GM19324 (cell line): Measurements from ENCODE around the gene CAMTA1.

Experiments
- ATAC-seq: cut with Tn5 transposase; IDR thresholded peaks from one replicate; pipeline ENCODE4 v1.9.1; 2021; ENCODE audit warnings: mild to moderate bottlenecking, moderate library complexity; ENCODE audit not compliant: unreplicated experiment, low FRiP score

CAMTA1 gene

GRCh38 chr1:7562729-7563605 lies 777.7 kb downstream of the CAMTA1 start:
- ATAC-seq = no peak

GRCh38 chr1:7564137-7564536 lies 778.9 kb downstream of the CAMTA1 start:
- ATAC-seq = no peak

GRCh38 chr1:7565099-7565750 lies 780.0 kb downstream of the CAMTA1 start:
- no peak for ATAC-seq

- no peak for ATAC-seq
These were observed 781.4 kb downstream of the CAMTA1 start for GRCh38 chr1:7566417-7567375.

GRCh38 chr1:7567376-7567775 lies 782.1 kb downstream of the CAMTA1 start:
- ATAC-seq = no peak

- ATAC-seq = no peak
These were observed 782.8 kb downstream of the CAMTA1 start for GRCh38 chr1:7568053-7568452.

- ATAC-seq = no peak
These were observed 783.8 kb downstream of the CAMTA1 start for GRCh38 chr1:7568901-7569524.

- ATAC-seq = no peak
These were observed 785.1 kb downstream of the CAMTA1 start for GRCh38 chr1:7570311-7570710.

- no peak for ATAC-seq
These were observed 787.4 kb downstream of the CAMTA1 start for GRCh38 chr1:7572654-7573152.

GRCh38 chr1:7573481-7573880 lies 788.2 kb downstream of the CAMTA1 start:
- ATAC-seq = no peak

GRCh38 chr1:7574121-7575040 lies 789.1 kb downstream of the CAMTA1 start:
- ATAC-seq = no peak

GRCh38 chr1:7575041-7575400 lies 789.8 kb downstream of the CAMTA1 start:
- no peak for ATAC-seq

- ATAC-seq = no peak
These were observed 791.8 kb downstream of the CAMTA1 start for GRCh38 chr1:7576946-7577657.

- no peak for ATAC-seq
These were observed 793.0 kb downstream of the CAMTA1 start for GRCh38 chr1:7578206-7578605.

- ATAC-seq = no peak
These were observed 793.8 kb downstream of the CAMTA1 start for GRCh38 chr1:7579016-7579415.

GRCh38 chr1:7579831-7580804 lies 794.9 kb downstream of the CAMTA1 start:
- no peak for ATAC-seq
